OCI-LY7 (cell line): ENCODE results near the gene YOD1. TPM values are rescaled to one million over a fixed set of nuclear protein-coding genes. Genes with fewer than 3 reads are reported as not detected.

Experiments
- BruUV-seq: library from RNA; stranded (reverse); fragments of 400-500 nt; replicated peaks from 2 replicates; lab custom pipeline; 2021; lab: Mats Ljungman, UMichigan
- CTCF ChIA-PET: fragments of 300-600 bp; sonication (Branson Sonifier 250); formaldehyde crosslinking; loops from one replicate; lab custom pipeline; 2022; ENCODE audit warnings: antibody characterized with exemption; ENCODE audit not compliant: unreplicated experiment; lab: Charles Lee
- POLR2A ChIA-PET: fragments of 300-600 bp; sonication (Branson Sonifier 250); formaldehyde crosslinking; loops from one replicate; lab custom pipeline; 2022; ENCODE audit warnings: antibody characterized with exemption; lab: Charles Lee
- DNase-seq: peaks from one replicate; pipeline ENCODE4 v3.0.0-alpha.2; 2015; ENCODE audit warnings: low spot score
- H2AFZ ChIP-seq: fragments of 200-600 bp; sonication (generic), shearing (Covaris generic); 2 replicates; pipeline ENCODE4 v1.6.1; 2014; ENCODE audit warnings: mild to moderate bottlenecking, antibody characterized with exemption, low read length, moderate library complexity
- H3K27ac ChIP-seq: fragments of 200-600 bp; sonication (generic); 2 replicates; pipeline ENCODE4 v1.5.1; 2014; ENCODE audit warnings: mixed run types, low read depth, mild to moderate bottlenecking, moderate library complexity, low read length, inconsistent platforms; ENCODE audit not compliant: poor library complexity, severe bottlenecking
- H3K36me3 ChIP-seq: fragments of 200-600 bp; sonication (generic); 2 replicates; pipeline ENCODE4 v1.6.1; 2014; ENCODE audit warnings: mild to moderate bottlenecking, antibody characterized with exemption, low read length, moderate library complexity, mixed read lengths; ENCODE audit not compliant: insufficient read depth
- H3K4me1 ChIP-seq: fragments of 200-600 bp; sonication (generic); 2 replicates; pipeline ENCODE4 v1.5.1; 2014; ENCODE audit warnings: mild to moderate bottlenecking, low read length; ENCODE audit not compliant: insufficient read depth, poor library complexity, severe bottlenecking
- H3K4me2 ChIP-seq: fragments of 200-600 bp; sonication (generic); 2 replicates; pipeline ENCODE4 v1.6.1; 2014; ENCODE audit warnings: mild to moderate bottlenecking, low read length
- H3K4me3 ChIP-seq: fragments of 200-600 bp; sonication (generic); 2 replicates; pipeline ENCODE4 v1.5.1; 2014; ENCODE audit warnings: mild to moderate bottlenecking, low read depth, low read length; ENCODE audit not compliant: poor library complexity, severe bottlenecking
- H3K79me2 ChIP-seq: fragments of 200-600 bp; sonication (generic); 2 replicates; pipeline ENCODE4 v1.6.1; 2016; ENCODE audit warnings: low read depth, mild to moderate bottlenecking, low read length, moderate library complexity, mixed read lengths; ENCODE audit not compliant: insufficient read depth
- H3K9me2 ChIP-seq: fragments of 200-600 bp; sonication (generic); 2 replicates; pipeline ENCODE4 v1.6.1; 2016; ENCODE audit warnings: mild to moderate bottlenecking, low read length, mixed read lengths; ENCODE audit not compliant: insufficient read depth
- H3K9me3 ChIP-seq: fragments of 200-600 bp; sonication (generic); 2 replicates; pipeline ENCODE4 v1.6.1; 2014; ENCODE audit warnings: mild to moderate bottlenecking, mixed run types, low read length, mixed read lengths
- H4K20me1 ChIP-seq: fragments of 200-600 bp; sonication (generic); 2 replicates; pipeline ENCODE4 v1.6.1; 2014; ENCODE audit warnings: mild to moderate bottlenecking, antibody characterized with exemption, low read length, moderate library complexity, mixed read lengths; ENCODE audit not compliant: insufficient read depth
- CTCF ChIP-seq: fragments of 200-600 bp; sonication (generic); conservative IDR thresholded peaks from 2 replicates; pipeline ENCODE4 v1.5.1; 2014; ENCODE audit warnings: mild to moderate bottlenecking, antibody characterized with exemption, low read length, moderate library complexity, mixed read lengths
- EZH2phosphoT487 ChIP-seq: fragments of 200-600 bp; sonication (generic); IDR thresholded peaks from 2 replicates; pipeline ENCODE4 v1.6.1; 2018; ENCODE audit warnings: low read depth, borderline replicate concordance, mild to moderate bottlenecking, mixed run types, antibody characterized with exemption, low read length, moderate library complexity, mixed read lengths
- intact Hi-C: fragments of 100-400 bp; cut with micrococcal nuclease; formaldehyde crosslinking; loops from one replicate; pipeline ENCODE4 v1.10.0; 2022; ENCODE audit not compliant: unreplicated experiment
- total RNA-seq, 2 experiments: library from RNA; depleted of rRNA in 1 of 2; stranded (reverse); fragments of >200 nt in 1 of 2; shearing (Covaris generic) in 1 of 2; gene quantifications; 2 replicates each; pipeline ENCODE4 v1.2.3, GENCODE V29; 2014 to 2022

Gene YOD1
- total RNA-seq, 2 experiments from 2014 or later: 16.2 to 16.5 TPM

DNA sequence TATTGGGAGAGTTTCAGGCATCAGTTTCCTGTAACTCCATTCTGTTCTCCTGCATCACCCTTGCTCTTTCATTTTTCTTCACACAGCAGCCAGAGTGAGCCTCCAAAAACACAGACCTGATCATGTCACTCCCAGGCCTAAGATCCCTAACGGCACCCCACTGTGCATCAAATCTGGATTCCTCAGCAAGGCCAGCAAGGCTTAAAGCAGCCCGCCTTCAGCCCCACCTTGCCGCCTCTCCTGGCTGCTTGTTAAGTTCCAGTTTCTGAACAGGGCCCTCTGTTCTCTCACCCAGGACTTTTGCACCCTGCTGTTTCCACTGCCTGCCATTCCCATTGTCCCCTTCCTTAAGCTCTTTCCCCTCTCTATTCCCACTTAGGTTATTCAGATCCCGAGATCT, 47.8 kb downstream of the YOD1 start:
- Histone ChIP-seq H3K9me3 (no peaks in the 10 kb centered on the region), H2AFZ (no peak overlapping the region), H4K20me1 (no peaks in the 10 kb centered on the region), H3K36me3 (no peaks in the 10 kb centered on the region), H3K9me2 (no peaks in the 10 kb centered on the region), H3K27ac (no peak overlapping the region), H3K79me2 (no peaks in the 10 kb centered on the region), H3K4me3 (no peak overlapping the region), H3K4me1 (no peaks in the 10 kb centered on the region), H3K4me2 (no peak overlapping the region)
- CTCF ChIA-PET: no interaction called here
- TF ChIP-seq EZH2phosphoT487 (no peak), CTCF (no peak)
- no peak for DNase-seq
- BruUV-seq: no TSS peak
- intact Hi-C loops: loop anchor here (10.0 kb wide), 1 partner anchor 72 kb away; no protein-coding TSS in a partner anchor
- POLR2A ChIA-PET: no interaction called here

GRCh38 chr1:207002724-207003146, 48.3 kb downstream of the YOD1 start:
- Histone ChIP-seq H3K4me3 (no peak overlapping the region), H3K27ac (no peak overlapping the region), H3K4me2 (no peak overlapping the region), H3K36me3 (no peaks in the 10 kb centered on the region), H2AFZ (no peak overlapping the region), H3K4me1 (no peaks in the 10 kb centered on the region), H3K9me3 (no peaks in the 10 kb centered on the region), H3K9me2 (no peaks in the 10 kb centered on the region), H3K79me2 (no peaks in the 10 kb centered on the region), H4K20me1 (no peaks in the 10 kb centered on the region)
- TF ChIP-seq CTCF (no peak), EZH2phosphoT487 (no peak)
- intact Hi-C loops: loop anchor here (10.0 kb wide), 1 partner anchor 72 kb away; no protein-coding TSS in a partner anchor
- ChIA-PET POLR2A (no interaction called here), CTCF (no interaction called here)
- no TSS peak for BruUV-seq
- no peak for DNase-seq

DNA sequence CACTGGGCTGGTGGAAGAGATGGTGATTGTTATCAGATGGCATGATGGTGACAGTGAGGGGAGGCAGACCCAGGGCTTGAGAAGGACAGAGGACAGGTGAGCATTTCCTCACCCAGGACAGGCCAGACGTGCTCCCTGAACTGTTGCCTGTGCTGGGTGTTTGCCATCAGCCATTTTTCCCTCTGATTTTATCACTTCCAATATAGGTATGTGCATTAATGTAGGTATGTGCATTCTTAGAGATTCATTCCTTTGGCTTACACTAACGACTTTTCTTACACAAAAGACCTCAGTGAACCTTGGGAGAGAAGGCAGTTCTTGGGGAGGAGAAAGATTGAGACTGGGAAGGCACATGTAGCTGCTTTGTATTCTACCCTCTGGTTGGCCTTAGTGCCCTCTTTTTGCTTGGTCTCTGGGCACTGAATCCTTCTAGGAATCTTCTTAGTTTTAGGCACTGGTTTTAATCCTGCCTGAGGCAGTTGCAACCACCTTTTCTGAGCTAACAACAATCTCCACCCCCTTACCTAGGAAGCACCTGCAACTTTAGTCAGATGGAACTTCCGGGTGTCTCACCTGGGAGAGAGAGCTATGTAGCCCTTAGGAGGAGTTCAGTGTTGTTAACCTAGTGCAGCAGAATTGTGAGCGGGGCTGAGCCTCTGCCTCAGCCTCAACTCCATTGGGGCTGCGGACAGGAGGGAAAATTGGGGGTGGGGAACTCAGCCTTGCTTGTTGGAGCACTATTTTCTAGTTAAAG, 49.3 kb downstream of the YOD1 start:
- TF ChIP-seq EZH2phosphoT487: no peak
- no peak for TF ChIP-seq CTCF
- Histone ChIP-seq H3K36me3 (no peaks in the 10 kb centered on the region), H3K9me2 (no peaks in the 10 kb centered on the region), H2AFZ (no peak overlapping the region), H4K20me1 (no peaks in the 10 kb centered on the region), H3K79me2 (no peaks in the 10 kb centered on the region), H3K4me1 (no peaks in the 10 kb centered on the region), H3K9me3 (no peaks in the 10 kb centered on the region), H3K27ac (no peak overlapping the region), H3K4me3 (no peak overlapping the region), H3K4me2 (no peak overlapping the region)
- BruUV-seq: no TSS peak
- ChIA-PET CTCF (no interaction called here), POLR2A (no interaction called here)
- intact Hi-C loops: loop anchor here (10.0 kb wide), 1 partner anchor 73 kb away; no protein-coding TSS in a partner anchor
- no peak for DNase-seq
